HL-60 (cell line): ENCODE measurements around the gene HLA-DRB1.

ENCODE experiments used
- DNase-seq, 2 experiments: peaks; one replicate each; pipeline ENCODE4 v3.0.0-alpha.2; 2010 to 2020; ENCODE audit warnings: low read depth in 1 of 2, low spot score in 1 of 2
- H3K27ac ChIP-seq: fragments of 250-450 bp; sonication (Bioruptor Pico); replicated peaks from 2 replicates; pipeline ENCODE4 v1.5.1; 2020; ENCODE audit warnings: mild to moderate bottlenecking, moderate library complexity
- H3K27me3 ChIP-seq: fragments of 250-450 bp; sonication (Bioruptor Pico); 2 replicates; pipeline ENCODE4 v1.5.1; 2021; ENCODE audit warnings: mild to moderate bottlenecking, moderate library complexity; ENCODE audit not compliant: insufficient read depth, poor library complexity, severe bottlenecking
- H3K4me3 ChIP-seq: replicated peaks from 2 replicates; pipeline ENCODE4 v1.5.1; 2011; ENCODE audit warnings: mild to moderate bottlenecking, control low read depth, low read length; ENCODE audit not compliant: insufficient read depth
- CTCF ChIP-seq: IDR thresholded peaks from one replicate; pipeline ENCODE4 v1.5.1; 2011; ENCODE audit warnings: low read length, control low read depth, inconsistent platforms; ENCODE audit not compliant: insufficient read depth
- GABPA ChIP-seq: IDR thresholded peaks from 2 replicates; pipeline ENCODE4 v1.6.1; 2012; ENCODE audit warnings: low read depth
- POLR2AphosphoS5 ChIP-seq: IDR thresholded peaks from 2 replicates; pipeline ENCODE4 v1.6.1; 2012; ENCODE audit warnings: low read depth
- SPI1 ChIP-seq: IDR thresholded peaks from 2 replicates; pipeline ENCODE4 v1.6.1; 2012; ENCODE audit warnings: low read depth, mild to moderate bottlenecking, borderline replicate concordance
- TF ChIP-seq, protein P1 (sequence below): IDR thresholded peaks from 2 replicates; pipeline ENCODE4 v1.6.1; 2012; ENCODE audit warnings: low read depth; ENCODE audit not compliant: insufficient replicate concordance

HLA-DRB1 gene

GRCh38 chr6:32610682-32611296 is 21.1 kb upstream of the HLA-DRB1 start:
- H3K4me3 ChIP-seq, result no peak overlapping the region
- TF ChIP-seq, protein P1, sequence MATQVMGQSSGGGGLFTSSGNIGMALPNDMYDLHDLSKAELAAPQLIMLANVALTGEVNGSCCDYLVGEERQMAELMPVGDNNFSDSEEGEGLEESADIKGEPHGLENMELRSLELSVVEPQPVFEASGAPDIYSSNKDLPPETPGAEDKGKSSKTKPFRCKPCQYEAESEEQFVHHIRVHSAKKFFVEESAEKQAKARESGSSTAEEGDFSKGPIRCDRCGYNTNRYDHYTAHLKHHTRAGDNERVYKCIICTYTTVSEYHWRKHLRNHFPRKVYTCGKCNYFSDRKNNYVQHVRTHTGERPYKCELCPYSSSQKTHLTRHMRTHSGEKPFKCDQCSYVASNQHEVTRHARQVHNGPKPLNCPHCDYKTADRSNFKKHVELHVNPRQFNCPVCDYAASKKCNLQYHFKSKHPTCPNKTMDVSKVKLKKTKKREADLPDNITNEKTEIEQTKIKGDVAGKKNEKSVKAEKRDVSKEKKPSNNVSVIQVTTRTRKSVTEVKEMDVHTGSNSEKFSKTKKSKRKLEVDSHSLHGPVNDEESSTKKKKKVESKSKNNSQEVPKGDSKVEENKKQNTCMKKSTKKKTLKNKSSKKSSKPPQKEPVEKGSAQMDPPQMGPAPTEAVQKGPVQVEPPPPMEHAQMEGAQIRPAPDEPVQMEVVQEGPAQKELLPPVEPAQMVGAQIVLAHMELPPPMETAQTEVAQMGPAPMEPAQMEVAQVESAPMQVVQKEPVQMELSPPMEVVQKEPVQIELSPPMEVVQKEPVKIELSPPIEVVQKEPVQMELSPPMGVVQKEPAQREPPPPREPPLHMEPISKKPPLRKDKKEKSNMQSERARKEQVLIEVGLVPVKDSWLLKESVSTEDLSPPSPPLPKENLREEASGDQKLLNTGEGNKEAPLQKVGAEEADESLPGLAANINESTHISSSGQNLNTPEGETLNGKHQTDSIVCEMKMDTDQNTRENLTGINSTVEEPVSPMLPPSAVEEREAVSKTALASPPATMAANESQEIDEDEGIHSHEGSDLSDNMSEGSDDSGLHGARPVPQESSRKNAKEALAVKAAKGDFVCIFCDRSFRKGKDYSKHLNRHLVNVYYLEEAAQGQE, result no peak
- TF ChIP-seq GABPA (no peak), CTCF (no peak), SPI1 (no peak), POLR2AphosphoS5 (no peak)
- no peak for DNase-seq
- H3K27me3 ChIP-seq, result peaks cover 5% of the 10 kb centered on the region
- H3K27ac ChIP-seq, result no peak overlapping the region

- peak in 1 of 2 experiments; percentile 49 for DNase-seq
- Histone ChIP-seq H3K4me3 (no peak overlapping the region), H3K27me3 (peaks cover 2% of the 10 kb centered on the region), H3K27ac (no peak overlapping the region)
- TF ChIP-seq POLR2AphosphoS5 (no peak), SPI1 (no peak), CTCF (no peak), GABPA (no peak)
- TF ChIP-seq, protein P1, result no peak
These were observed 20.3 kb upstream of the HLA-DRB1 start for GRCh38 chr6:32609731-32610640.

- H3K27ac ChIP-seq, result no peak overlapping the region
- no peak for DNase-seq
- peaks cover 2% of the 10 kb centered on the region for H3K27me3 ChIP-seq
- no peak for TF ChIP-seq SPI1
- TF ChIP-seq, protein P1, result no peak
- no peak for TF ChIP-seq CTCF
- TF ChIP-seq POLR2AphosphoS5, result no peak
- TF ChIP-seq GABPA, result no peak
- H3K4me3 ChIP-seq, result no peak overlapping the region
These were observed 19.7 kb upstream of the HLA-DRB1 start for GRCh38 chr6:32609391-32609730.
